H4 (cell line): ENCODE measurements around the gene NFIL3. TPM values are rescaled to one million over a fixed set of nuclear protein-coding genes. Genes with fewer than 3 reads are reported as not detected.

ENCODE experiments used
- DNase-seq: peaks from one replicate; pipeline ENCODE4 v3.0.0-alpha.2; 2015; ENCODE audit warnings: low spot score
- total RNA-seq: library from RNA; depleted of rRNA; stranded (reverse); fragments of >200 nt; shearing (Covaris generic); gene quantifications from 2 replicates; pipeline ENCODE4 v1.2.3, GENCODE V29; 2014; rRNA removed

NFIL3 gene
- total RNA-seq, 1 experiment from 2014 or later: 13.4 TPM

DNA sequence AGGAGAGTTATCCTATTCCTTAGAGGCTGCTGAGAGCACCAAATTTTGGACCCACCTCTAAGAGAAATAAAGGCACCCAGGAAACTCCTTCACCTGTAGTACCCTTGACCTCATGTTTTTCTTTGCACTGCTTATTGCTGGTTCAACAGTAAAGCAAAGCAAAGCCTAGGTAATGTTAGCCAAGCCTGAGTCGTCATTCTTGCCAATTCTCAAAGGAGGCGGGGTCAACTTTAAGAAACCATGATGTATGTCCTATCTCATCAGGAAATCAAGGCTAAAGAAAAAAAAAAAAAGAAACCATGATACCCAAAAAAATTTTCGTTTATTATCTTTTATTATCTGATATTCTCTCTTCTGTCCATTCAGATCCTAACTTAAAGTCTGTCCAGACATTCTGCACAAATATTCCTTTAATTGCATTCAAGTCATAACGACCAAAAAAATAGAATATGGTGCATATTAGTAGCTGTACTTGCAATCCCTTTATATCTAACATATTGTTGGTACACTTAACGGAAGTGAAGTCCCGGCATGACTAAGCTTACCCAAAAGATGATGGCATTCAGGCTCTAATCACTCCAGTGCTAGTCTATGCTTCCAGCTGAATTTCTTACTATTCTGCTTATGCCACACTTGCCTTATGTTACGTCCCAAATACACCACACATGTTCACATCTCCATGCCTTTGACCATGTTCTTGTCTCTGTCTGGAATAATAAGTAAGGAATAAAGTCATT is 63.7 kb downstream of the NFIL3 start:
- DNase-seq: no peak

DNA sequence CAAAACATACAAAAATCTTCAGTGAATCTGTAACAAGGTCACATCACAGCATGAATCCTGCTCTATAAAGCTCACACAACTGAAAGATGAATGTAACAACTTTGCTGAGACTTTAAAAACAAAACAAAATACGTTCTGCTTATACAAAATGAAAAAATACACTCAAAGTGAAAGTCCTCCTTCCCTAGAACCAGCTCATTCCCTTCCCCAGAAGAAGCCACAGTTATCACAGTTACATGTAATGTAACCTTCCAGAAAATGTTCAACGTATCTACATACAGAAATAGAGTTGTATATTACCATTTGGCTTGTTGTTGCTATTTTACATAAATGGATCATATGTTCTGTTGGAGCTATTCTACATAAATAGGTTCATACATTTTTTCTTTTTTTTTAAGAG is 64.5 kb downstream of the NFIL3 start:
- DNase-seq: no peak

Other genes starting within 250 kb of the NFIL3 start
- 12.9 TPM in 2 replicates for gene AUH, start 61.9 kb downstream of the NFIL3 start, total RNA-seq